Small intestine (tissue), 7 donors: ENCODE measurements around the gene CD99L2. TPM values are rescaled to one million over a fixed set of nuclear protein-coding genes. Genes with fewer than 3 reads are reported as not detected.
"Not testable (repeated sequence)": the region's sequence is repeated elsewhere in the genome, so short reads cannot be mapped to it uniquely, and the experiment has no call there.

Experiments
- DNase-seq, 2 donors: peaks; one replicate each; pipeline versions ENCODE4 v3.0.0 to v3.0.0-alpha.2; 2013
- FAIRE-seq: peaks from 2 replicates; lab custom pipeline; 2012; peaks lifted over from hg19 to GRCh38; lab: Jason Lieb, UNC
- H3K27ac ChIP-seq, 3 donors: one replicate each; pipeline ENCODE4 v1.5.1; 2013; ENCODE audit warnings: low read length in 2 of 3, mild to moderate bottlenecking in 2 of 3, control low read depth in 1 of 3, inconsistent platforms in 1 of 3, low read depth in 1 of 3, moderate library complexity in 1 of 3
- H3K27me3 ChIP-seq, 3 donors: one replicate each; pipeline ENCODE4 v1.6.1; 2013; ENCODE audit warnings: low read length in 3 of 3, inconsistent platforms in 1 of 3; ENCODE audit not compliant: control insufficient read depth in 3 of 3, insufficient read depth in 3 of 3
- H3K36me3 ChIP-seq, 3 donors: one replicate each; pipeline ENCODE4 v1.6.1; 2013; ENCODE audit warnings: low read length in 3 of 3, inconsistent platforms in 1 of 3, low read depth in 1 of 3, mild to moderate bottlenecking in 1 of 3, moderate library complexity in 1 of 3; ENCODE audit not compliant: control insufficient read depth in 3 of 3, insufficient read depth in 2 of 3
- H3K4me1 ChIP-seq, 3 donors: one replicate each; pipeline ENCODE4 v1.6.1; 2013; ENCODE audit warnings: low read length in 2 of 3, inconsistent platforms in 1 of 3, low read depth in 1 of 3, mild to moderate bottlenecking in 1 of 3, moderate library complexity in 1 of 3; ENCODE audit not compliant: control insufficient read depth in 3 of 3, insufficient read depth in 2 of 3
- H3K4me3 ChIP-seq, 3 donors: one replicate each; pipeline ENCODE4 v1.5.1; 2013; ENCODE audit warnings: low read length in 3 of 3, control low read depth in 1 of 3, inconsistent platforms in 1 of 3, low read depth in 1 of 3, mild to moderate bottlenecking in 1 of 3, moderate library complexity in 1 of 3
- H3K9me3 ChIP-seq, 2 donors: one replicate each; pipeline ENCODE4 v1.6.1; 2013; ENCODE audit warnings: low read depth in 1 of 2, low read length in 1 of 2; ENCODE audit not compliant: control insufficient read depth in 2 of 2, insufficient read depth in 1 of 2
- WGBS, 3 donors: extraction: QIAGEN DNeasy Blood & Tissue Kit; methylation state at CpG; one replicate each; pipeline ENCODE4 v1.1.7; 2013; 5-methylcytosine and 5-hydroxymethylcytosine counted together
- polyA plus RNA-seq, 4 donors: library from polyadenylated mRNA; stranded (reverse) in 3 of 4; unstranded in 1 of 4; fragments of 200-250 nt in 3 of 4; fragments of 120-200 nt in 1 of 4; gene quantifications; one replicate each; pipeline versions ENCODE4 v1.2.1 to v1.2.3, GENCODE V29; 2013
- donor health status: healthy with polysubstance abuse.
- donor health status: control.
- donor health status: control.
- donor health status: Bipolar disorder and iron deficiency.
- donor health status: healthy.

CD99L2 gene
- polyA plus RNA-seq, 4 donors, result 5.9 to 20.5 (median 12.3) TPM

DNA sequence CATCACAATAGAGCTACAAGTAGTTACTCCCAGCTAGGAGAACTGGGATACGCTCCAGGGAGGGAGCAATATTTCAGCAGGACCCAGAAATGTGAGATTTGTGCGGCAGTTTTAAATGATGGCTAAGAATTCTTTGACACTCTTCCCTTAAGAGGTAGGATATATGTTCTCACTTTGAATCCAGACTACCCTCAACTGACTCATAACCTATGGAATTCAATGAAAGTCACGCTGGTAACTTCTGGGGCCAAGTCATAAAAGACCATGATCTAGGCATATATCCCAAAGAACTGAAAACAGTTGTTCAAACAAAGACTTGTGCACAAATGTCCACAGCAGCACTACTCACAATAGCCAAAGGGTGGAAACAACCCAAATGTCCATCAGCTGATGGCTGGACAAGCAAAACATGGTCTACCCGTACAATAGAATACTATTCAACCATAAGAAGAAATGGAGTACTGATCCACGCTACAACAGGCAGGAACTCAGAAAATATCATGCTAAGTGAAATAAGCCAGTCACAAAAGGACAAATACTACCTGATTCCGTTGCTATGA is 10.5 kb downstream of the CD99L2 start:
- no peak for DNase-seq
- Histone ChIP-seq H3K4me3 (no peak overlapping the region), H3K36me3 (no peaks in the 10 kb centered on the region), H3K9me3 (no peaks in the 10 kb centered on the region), H3K27me3 (no peaks in the 10 kb centered on the region), H3K27ac (no peak overlapping the region), H3K4me1 (no peaks in the 10 kb centered on the region)
- WGBS, 3 donors, result 89 to 96% (median 94%) methylated on average over 6 of the region's 6 CpGs
- no peak for FAIRE-seq

DNA sequence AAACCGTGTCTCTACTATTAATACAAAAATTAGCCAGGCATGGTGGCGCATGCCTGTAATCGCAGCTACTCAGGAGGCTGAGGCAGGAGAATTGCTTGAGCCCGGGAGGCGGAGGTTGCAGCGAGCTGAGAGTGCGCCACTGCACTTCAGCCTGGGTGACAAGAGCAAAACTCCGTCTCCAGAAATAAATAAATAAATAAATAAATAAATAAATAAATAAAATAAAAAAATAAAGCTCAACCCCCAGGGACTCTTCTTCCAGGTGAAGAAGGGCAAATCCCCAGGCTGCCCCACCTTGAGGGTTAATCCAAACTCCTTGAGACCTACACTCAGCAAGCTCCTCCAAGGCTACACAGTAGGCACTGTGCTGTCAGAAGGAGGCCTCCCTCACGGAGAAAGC is 11.2 kb downstream of the CD99L2 start:
- H3K9me3 ChIP-seq, H3K4me3 ChIP-seq, H3K27ac ChIP-seq, DNase-seq, H3K4me1 ChIP-seq, H3K36me3 ChIP-seq, H3K27me3 ChIP-seq, FAIRE-seq: not testable (repeated sequence)
- WGBS, 3 donors, result 82 to 97% (median 97%) methylated on average over 9 of the region's 9 CpGs

DNA sequence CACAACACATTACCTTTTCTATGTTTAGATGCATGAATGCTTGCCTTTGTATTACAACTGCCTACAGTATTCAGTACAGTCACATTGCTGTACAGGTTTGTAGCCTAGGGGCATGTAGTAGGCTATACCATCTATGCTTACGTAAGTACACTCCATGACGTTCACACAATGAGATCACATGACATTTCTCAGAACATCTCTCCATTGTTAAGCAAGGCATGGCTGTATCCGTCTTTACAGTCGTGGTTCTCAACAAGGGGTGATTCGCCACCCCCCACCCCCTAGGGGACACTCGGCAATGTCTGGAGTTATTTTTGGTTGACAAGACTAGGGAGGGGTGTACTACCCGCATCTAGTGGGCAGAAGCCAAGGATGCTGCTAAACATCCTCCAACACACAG is 12.1 kb downstream of the CD99L2 start:
- no peaks in the 10 kb centered on the region for H3K27me3 ChIP-seq
- H3K9me3 ChIP-seq, result no peaks in the 10 kb centered on the region
- 90 to 94% (median 93%) methylated on average over 7 of the region's 7 CpGs for WGBS, 3 donors
- no peaks in the 10 kb centered on the region for H3K4me1 ChIP-seq
- H3K36me3 ChIP-seq, result no peaks in the 10 kb centered on the region
- DNase-seq (no peak), FAIRE-seq (no peak)
- no peak overlapping the region for H3K4me3 ChIP-seq
- H3K27ac ChIP-seq, result no peak overlapping the region

GRCh38 chrX:150880808-150881165 is 17.7 kb downstream of the CD99L2 start:
- no peaks in the 10 kb centered on the region for H3K27me3 ChIP-seq
- 76 to 96% (median 88%) methylated on average over 2 of the region's 2 CpGs for WGBS, 3 donors
- no peak overlapping the region for H3K27ac ChIP-seq
- FAIRE-seq, result no peak
- no peaks in the 10 kb centered on the region for H3K9me3 ChIP-seq
- H3K4me3 ChIP-seq, result no peak overlapping the region
- no peaks in the 10 kb centered on the region for H3K4me1 ChIP-seq
- no peaks in the 10 kb centered on the region for H3K36me3 ChIP-seq
- no peak for DNase-seq

DNA sequence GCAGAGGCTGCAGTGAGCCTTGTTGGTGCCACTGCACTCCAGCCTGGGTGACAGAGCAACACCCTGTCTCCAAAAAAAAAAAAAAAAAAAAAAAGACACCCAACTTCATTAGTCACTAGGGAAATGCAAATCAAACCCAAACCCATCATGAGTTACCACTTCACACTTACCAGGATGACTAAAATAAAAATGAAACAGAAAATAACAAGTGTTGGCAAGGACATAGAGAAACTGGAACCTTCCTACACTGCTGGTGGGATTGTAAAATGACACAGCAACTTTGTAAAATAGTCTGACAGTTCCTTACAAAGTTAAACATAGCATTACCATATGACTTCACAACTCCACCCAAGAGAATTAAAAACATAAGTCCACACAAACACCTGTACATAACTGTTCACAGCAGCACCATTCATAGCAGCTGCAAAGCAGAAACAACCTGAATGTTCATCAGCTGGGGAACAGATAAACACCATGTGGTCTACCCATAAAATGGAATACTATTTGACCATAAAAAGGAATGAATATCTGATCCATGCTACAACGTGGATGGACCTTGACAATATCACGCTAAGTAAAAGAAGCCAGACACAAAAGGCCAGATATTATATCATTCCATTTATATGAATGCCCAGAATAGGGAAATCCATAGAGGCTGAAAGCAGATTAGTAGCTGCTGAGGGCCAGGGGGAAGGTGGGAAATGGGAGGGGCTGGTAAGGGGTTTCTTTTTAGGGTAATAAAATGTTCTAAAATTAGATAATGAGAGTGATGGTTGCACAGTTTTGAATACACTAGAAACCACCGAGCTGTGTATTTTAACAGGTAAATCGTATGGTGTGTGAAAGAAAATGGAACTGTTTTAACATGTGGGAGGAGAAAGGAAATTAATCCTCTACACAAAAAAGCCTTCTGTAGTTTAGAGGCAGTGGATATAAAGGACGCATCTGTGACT is 18.3 kb downstream of the CD99L2 start:
- Histone ChIP-seq H3K27me3 (no peaks in the 10 kb centered on the region), H3K27ac (no peak overlapping the region), H3K9me3 (no peaks in the 10 kb centered on the region), H3K36me3 (no peaks in the 10 kb centered on the region), H3K4me3 (no peak overlapping the region), H3K4me1 (no peaks in the 10 kb centered on the region)
- WGBS, 3 donors, result 74 to 83% (median 80%) methylated on average over 5 of the region's 5 CpGs
- FAIRE-seq, result no peak
- no peak for DNase-seq

GRCh38 chrX:150875621-150876020 is 22.8 kb downstream of the CD99L2 start:
- H3K4me3 ChIP-seq, FAIRE-seq, H3K36me3 ChIP-seq, DNase-seq, H3K27ac ChIP-seq, H3K4me1 ChIP-seq, H3K27me3 ChIP-seq, H3K9me3 ChIP-seq: not testable (repeated sequence)
- WGBS, 3 donors, result 64 to 96% (median 89%) methylated on average over 2 of the region's 2 CpGs

GRCh38 chrX:150874448-150874847 is 24.0 kb downstream of the CD99L2 start:
- 41 to 88% (median 73%) methylated on average over 4 to 5 of the region's 5 CpGs for WGBS, 3 donors
- H3K4me3 ChIP-seq, result no peak overlapping the region
- FAIRE-seq, result no peak

GRCh38 chrX:150873616-150874015 is 24.9 kb downstream of the CD99L2 start:
- no peak overlapping the region for H3K4me3 ChIP-seq
- DNase-seq (no peak), FAIRE-seq (no peak)
- no peaks in the 10 kb centered on the region for H3K36me3 ChIP-seq
- no peaks in the 10 kb centered on the region for H3K27me3 ChIP-seq
- no peak overlapping the region for H3K27ac ChIP-seq
- no peaks in the 10 kb centered on the region for H3K4me1 ChIP-seq
- 75 to 100% (median 75%) methylated on average over 1 of the region's 1 CpG for WGBS, 3 donors
- H3K9me3 ChIP-seq, result no peaks in the 10 kb centered on the region

More at GRCh38 chrX:150874448-150874847, 24.0 kb downstream of the CD99L2 start:
- Histone ChIP-seq H3K4me1 (no peaks in the 10 kb centered on the region), H3K9me3 (no peaks in the 10 kb centered on the region), H3K27me3 (no peaks in the 10 kb centered on the region), H3K36me3 (no peaks in the 10 kb centered on the region), H3K27ac (no peak overlapping the region)
- DNase-seq, result no peak
